ENCODE data around the gene REELD1. TPM values are rescaled to one million over a fixed set of nuclear protein-coding genes. Genes with fewer than 3 reads are reported as not detected.

Gene REELD1
- polyA plus RNA-seq, 1 donor from 2014 or later: not detected

DNA sequence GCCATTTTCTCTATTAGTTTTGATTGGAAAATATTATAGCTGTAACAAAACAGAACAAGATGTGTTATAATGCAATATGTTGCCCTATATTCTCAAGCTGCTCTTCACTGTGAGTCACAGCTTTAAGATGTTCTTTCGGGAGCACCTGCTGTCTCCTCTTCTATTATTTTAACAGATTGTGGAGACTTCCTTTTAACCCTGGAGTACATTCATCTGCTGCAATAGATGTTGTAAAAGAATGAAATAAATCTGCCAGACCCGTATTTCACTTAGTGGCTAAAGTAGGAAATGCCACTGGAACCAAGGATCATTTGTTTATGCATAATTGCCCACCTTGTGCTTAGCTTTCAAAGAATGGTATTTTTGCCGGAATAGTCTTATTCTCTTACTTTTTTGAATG, 27.7 kb upstream of the REELD1 start:
- Histone ChIP-seq H3K9me3 (ENCODE audit: low read length) (no peaks in the 10 kb centered on the region), H2AFZ (ENCODE audit: low read depth, low read length) (no peak overlapping the region), H3K9ac (ENCODE audit: low read length) (no peak overlapping the region), H3K4me2 (ENCODE audit: low read length) (no peak overlapping the region), H3K79me2 (replicated peaks; ENCODE audit: insufficient read depth, low read length) (peaks cover 10% of the 10 kb centered on the region), H3K27me3 (ENCODE audit: insufficient read depth, low read depth, low read length) (no peaks in the 10 kb centered on the region), H3K27ac (ENCODE audit: low read length) (no peak overlapping the region), H3K4me3 (ENCODE audit: low read length) (no peak overlapping the region), H4K20me1 (ENCODE audit: insufficient read depth) (no peaks in the 10 kb centered on the region), H3F3A (ENCODE audit: insufficient read depth, low read length, poor library complexity, severe bottlenecking) (no peaks in the 10 kb centered on the region), H3K9me2 (ENCODE audit: insufficient read depth, low read length) (no peaks in the 10 kb centered on the region), H3K36me3 (ENCODE audit: insufficient read depth, low read length) (no peaks in the 10 kb centered on the region)
- no peak for TF ChIP-seq REST (IDR thresholded peaks at IDR 0.05; ENCODE audit: borderline replicate concordance)
- TF ChIP-seq SMC3 (conservative IDR thresholded peaks at IDR 0.05; ENCODE audit: poor library complexity): no peak
- TF ChIP-seq CTCF (IDR thresholded peaks at IDR 0.05; ENCODE audit: poor library complexity, severe bottlenecking): no peak
- no peak for TF ChIP-seq EZH2 (IDR thresholded peaks at IDR 0.05; ENCODE audit: borderline replicate concordance, insufficient read depth, low read length, poor library complexity, severe bottlenecking)
- no peak for TF ChIP-seq EP300 (conservative IDR thresholded peaks at IDR 0.05; ENCODE audit: poor library complexity, severe bottlenecking)
- no peak for TF ChIP-seq MXI1 (conservative IDR thresholded peaks at IDR 0.05; ENCODE audit: poor library complexity, severe bottlenecking)
- TF ChIP-seq RAD21 (conservative IDR thresholded peaks at IDR 0.05): no peak
- TF ChIP-seq POLR2AphosphoS5 (IDR thresholded peaks at IDR 0.05): no peak
- TF ChIP-seq TAF1 (IDR thresholded peaks at IDR 0.05; ENCODE audit: low read depth): no peak

- Histone ChIP-seq H3K36me3 (ENCODE audit: insufficient read depth, low read length) (no peaks in the 10 kb centered on the region), H4K20me1 (ENCODE audit: insufficient read depth) (no peaks in the 10 kb centered on the region), H3K4me2 (ENCODE audit: low read length) (no peak overlapping the region), H3K9me3 (ENCODE audit: low read length) (no peaks in the 10 kb centered on the region), H3K27ac (ENCODE audit: low read length) (no peak overlapping the region), H2AFZ (ENCODE audit: low read depth, low read length) (no peak overlapping the region), H3K9me2 (ENCODE audit: insufficient read depth, low read length) (no peaks in the 10 kb centered on the region), H3K27me3 (ENCODE audit: insufficient read depth, low read depth, low read length) (no peaks in the 10 kb centered on the region), H3F3A (ENCODE audit: insufficient read depth, low read length, poor library complexity, severe bottlenecking) (no peaks in the 10 kb centered on the region), H3K9ac (ENCODE audit: low read length) (no peak overlapping the region), H3K79me2 (replicated peaks; ENCODE audit: insufficient read depth, low read length) (no peaks in the 10 kb centered on the region), H3K4me3 (ENCODE audit: low read length) (no peak overlapping the region)
- no peak for TF ChIP-seq POLR2AphosphoS5 (IDR thresholded peaks at IDR 0.05)
- TF ChIP-seq SMC3 (conservative IDR thresholded peaks at IDR 0.05; ENCODE audit: poor library complexity): no peak
- TF ChIP-seq TAF1 (IDR thresholded peaks at IDR 0.05; ENCODE audit: low read depth): no peak
- TF ChIP-seq RAD21 (conservative IDR thresholded peaks at IDR 0.05): no peak
- TF ChIP-seq MXI1 (conservative IDR thresholded peaks at IDR 0.05; ENCODE audit: poor library complexity, severe bottlenecking): no peak
- no peak for TF ChIP-seq REST (IDR thresholded peaks at IDR 0.05; ENCODE audit: borderline replicate concordance)
- TF ChIP-seq EP300 (conservative IDR thresholded peaks at IDR 0.05; ENCODE audit: poor library complexity, severe bottlenecking): no peak
- no peak for TF ChIP-seq EZH2 (IDR thresholded peaks at IDR 0.05; ENCODE audit: borderline replicate concordance, insufficient read depth, low read length, poor library complexity, severe bottlenecking)
- TF ChIP-seq CTCF (IDR thresholded peaks at IDR 0.05; ENCODE audit: poor library complexity, severe bottlenecking): no peak
These were observed 23.9 kb upstream of the REELD1 start for GRCh38 chr4:146190456-146190855.
